Lower lobe of right lung (tissue), 2 donors: ENCODE data around the gene CHST14. TPM values are rescaled to one million over a fixed set of nuclear protein-coding genes. Genes with fewer than 3 reads are reported as not detected.

Experiments
- ATAC-seq, 2 donors: fragments of 200-7000 bp; cut with Tn5 transposase; one replicate each; pipeline ENCODE4 v1.9.1; 2020 to 2022; ENCODE audit warnings: mild to moderate bottlenecking in 2 of 2, moderate library complexity in 2 of 2
- DNase-seq: peaks from one replicate; pipeline ENCODE4 v3.0.0-alpha.2; 2020
- H3K27ac ChIP-seq: fragments of 200-600 bp; one replicate; pipeline ENCODE4 v1.8.0; 2022
- H3K27me3 ChIP-seq: fragments of 200-600 bp; one replicate; pipeline ENCODE4 v1.8.0; 2022; ENCODE audit warnings: low read depth
- H3K36me3 ChIP-seq: fragments of 200-600 bp; one replicate; pipeline ENCODE4 v1.8.0; 2022; ENCODE audit warnings: mild to moderate bottlenecking
- H3K4me1 ChIP-seq: fragments of 200-600 bp; one replicate; pipeline ENCODE4 v1.8.0; 2022
- H3K4me3 ChIP-seq: fragments of 200-600 bp; one replicate; pipeline ENCODE4 v1.8.0; 2022; ENCODE audit warnings: mild to moderate bottlenecking
- H3K9me3 ChIP-seq: fragments of 200-600 bp; one replicate; pipeline ENCODE4 v1.8.0; 2022
- CTCF ChIP-seq: fragments of 200-600 bp; IDR thresholded peaks from one replicate; pipeline ENCODE4 v1.8.0; 2022; ENCODE audit warnings: antibody characterized with exemption, mild to moderate bottlenecking
- intact Hi-C: fragments of 100-400 bp; cut with DNase I; formaldehyde crosslinking; loops from one replicate; pipeline ENCODE4 v1.11.0; 2022
- total RNA-seq: library from RNA; stranded (reverse); fragmentation: NEBNext Ultra II Directional; extraction: Animal tissue kit (Norgen Biotek cat#: 25700); gene quantifications from one replicate; pipeline ENCODE4 v1.2.1, GENCODE V29; 2021
- donor health status: DM: no; HTN: yes; CAD: no; lungs with severe emphysema.

The CHST14 gene
- total RNA-seq, 1 donor from 2014 or later, result 15.9 TPM

GRCh38 chr15:40511472-40512133 is 40.8 kb downstream of the CHST14 start:
- peak overlapping the region; percentile 61 for H3K4me3 ChIP-seq
- no peaks in the 10 kb centered on the region for H3K36me3 ChIP-seq
- peaks cover 24% of the 10 kb centered on the region for H3K4me1 ChIP-seq
- H3K9me3 ChIP-seq, result no peaks in the 10 kb centered on the region
- H3K27me3 ChIP-seq, result no peaks in the 10 kb centered on the region
- DNase-seq (peak; percentile 90), ATAC-seq (peak; percentile 94 to 95)
- intact Hi-C loops, result no loop called here
- TF ChIP-seq CTCF, result no peak
- H3K27ac ChIP-seq, result peak overlapping the region; percentile 72

GRCh38 chr15:40512440-40512839 is 41.7 kb downstream of the CHST14 start:
- no peak for TF ChIP-seq CTCF
- intact Hi-C loops, result no loop called here
- Histone ChIP-seq H3K4me1 (peaks cover 16% of the 10 kb centered on the region), H3K27me3 (no peaks in the 10 kb centered on the region), H3K36me3 (no peaks in the 10 kb centered on the region), H3K27ac (no peak overlapping the region), H3K4me3 (no peak overlapping the region), H3K9me3 (no peaks in the 10 kb centered on the region)
- ATAC-seq (no peak), DNase-seq (no peak)

- H3K27me3 ChIP-seq, result no peaks in the 10 kb centered on the region
- intact Hi-C loops, result no loop called here
- no peaks in the 10 kb centered on the region for H3K9me3 ChIP-seq
- TF ChIP-seq CTCF, result no peak
- no peaks in the 10 kb centered on the region for H3K36me3 ChIP-seq
- H3K27ac ChIP-seq, result no peak overlapping the region
- ATAC-seq (no peak), DNase-seq (no peak)
- H3K4me3 ChIP-seq, result no peak overlapping the region
- H3K4me1 ChIP-seq, result peaks cover 16% of the 10 kb centered on the region
Observed at GRCh38 chr15:40513609-40514008, 42.8 kb downstream of the CHST14 start.

- DNase-seq, result no peak
- intact Hi-C loops, result no loop called here
- ATAC-seq, result no peak
- H3K27ac ChIP-seq, result no peak overlapping the region
- no peaks in the 10 kb centered on the region for H3K27me3 ChIP-seq
- H3K4me1 ChIP-seq, result peaks cover 8% of the 10 kb centered on the region
- H3K9me3 ChIP-seq, result no peaks in the 10 kb centered on the region
- H3K4me3 ChIP-seq, result no peak overlapping the region
- H3K36me3 ChIP-seq, result no peaks in the 10 kb centered on the region
- no peak for TF ChIP-seq CTCF
Observed at GRCh38 chr15:40516322-40516721, 45.5 kb downstream of the CHST14 start.

Other genes starting within 250 kb of the CHST14 start
- gene PAK6, start 231.9 kb upstream of the CHST14 start, total RNA-seq, result 5.6 TPM
- gene ANKRD63, start 187.9 kb upstream of the CHST14 start, total RNA-seq, result not detected
- gene PLCB2, start 163.0 kb upstream of the CHST14 start, total RNA-seq, result 105 TPM
- gene INAFM2, start 147.3 kb upstream of the CHST14 start, total RNA-seq, result 33.8 TPM
- 71.4 TPM for gene CCDC9B, start 130.0 kb upstream of the CHST14 start, total RNA-seq
- gene PHGR1, start 120.0 kb upstream of the CHST14 start, total RNA-seq, result not detected
- gene DISP2, start 112.8 kb upstream of the CHST14 start, total RNA-seq, result 4.3 TPM
- 20.1 TPM for gene KNSTRN, start 88.3 kb upstream of the CHST14 start, total RNA-seq
- 93.5 TPM for gene IVD, start 65.2 kb upstream of the CHST14 start, total RNA-seq
- 23.9 TPM for gene BAHD1, start 30.0 kb upstream of the CHST14 start, total RNA-seq
- gene CCDC32, start 94.1 kb downstream of the CHST14 start, total RNA-seq, result 24.8 TPM
- gene RPUSD2, start 98.3 kb downstream of the CHST14 start, total RNA-seq, result 5.3 TPM
- gene KNL1, start 123.3 kb downstream of the CHST14 start, total RNA-seq, result 1.5 TPM
- gene RAD51, start 224.2 kb downstream of the CHST14 start, total RNA-seq, result 1.1 TPM